HFFc6 (cell line): ENCODE measurements around the gene DAZAP1. TPM values are rescaled to one million over a fixed set of nuclear protein-coding genes. Genes with fewer than 3 reads are reported as not detected.

ENCODE experiments used
- DNase-seq: peaks from one replicate; pipeline ENCODE4 v3.0.0-alpha.2; 2018
- H3K27ac Mint-ChIP-seq: 2 replicates; pipeline ENCODE4 v1.8.0; 2020; ENCODE audit warnings: mild to moderate bottlenecking, mixed read lengths
- H3K27me3 Mint-ChIP-seq: 2 replicates; pipeline ENCODE4 v1.8.0; 2021; ENCODE audit warnings: mild to moderate bottlenecking, moderate library complexity, mixed read lengths; ENCODE audit not compliant: insufficient read depth
- H3K36me3 Mint-ChIP-seq: 2 replicates; pipeline ENCODE4 v1.8.0; 2021; ENCODE audit warnings: low read depth, mixed read lengths
- H3K4me1 Mint-ChIP-seq: 2 replicates; pipeline ENCODE4 v1.8.0; 2020; ENCODE audit warnings: low read depth, mixed read lengths
- H3K4me3 Mint-ChIP-seq: 2 replicates; pipeline ENCODE4 v1.8.0; 2020; ENCODE audit warnings: mild to moderate bottlenecking, moderate library complexity, mixed read lengths
- H3K9me3 Mint-ChIP-seq: 2 replicates; pipeline ENCODE4 v1.8.0; 2020; ENCODE audit warnings: mild to moderate bottlenecking, mixed read lengths
- CTCF ChIP-seq: fragments of 200-600 bp; sonication (generic); IDR thresholded peaks from 2 replicates; pipeline ENCODE4 v1.5.0; 2021; ENCODE audit warnings: antibody characterized with exemption, mild to moderate bottlenecking
- total RNA-seq, 6 experiments: library from RNA; stranded (reverse); fragmentation: NEBNext Ultra II Directional; extraction: Animal tissue kit (Norgen Biotek cat#: 25700); gene quantifications; 2 replicates in 1 of 6; 3 replicates in 5 of 6; pipeline ENCODE4 v1.2.3, GENCODE V29; 2021

Gene DAZAP1
- total RNA-seq, 6 experiments from 2014 or later: 87.2 to 109 (median 103) TPM

- TF ChIP-seq CTCF: no peak
- Mint-ChIP-seq H3K9me3 (no peaks in the 10 kb centered on the region), H3K27ac (no peak overlapping the region), H3K27me3 (no peaks in the 10 kb centered on the region), H3K4me3 (no peak overlapping the region), H3K4me1 (peaks cover 5% of the 10 kb centered on the region), H3K36me3 (peaks cover 22% of the 10 kb centered on the region)
- no peak for DNase-seq
Observed at GRCh38 chr19:1366899-1367870, 40.2 kb upstream of the DAZAP1 start.

GRCh38 chr19:1369214-1369805, 38.1 kb upstream of the DAZAP1 start:
- H3K4me3 Mint-ChIP-seq: no peak overlapping the region
- no peaks in the 10 kb centered on the region; the same call in 1 of the 2 replicates for H3K4me1 Mint-ChIP-seq
- H3K9me3 Mint-ChIP-seq: no peaks in the 10 kb centered on the region
- no peaks in the 10 kb centered on the region for H3K27me3 Mint-ChIP-seq
- peaks cover 22% of the 10 kb centered on the region for H3K36me3 Mint-ChIP-seq
- TF ChIP-seq CTCF: no peak
- H3K27ac Mint-ChIP-seq: no peak overlapping the region
- DNase-seq: no peak

- DNase-seq: no peak
- Mint-ChIP-seq H3K36me3 (peaks cover 14% of the 10 kb centered on the region; the same call in 1 of the 2 replicates), H3K9me3 (no peaks in the 10 kb centered on the region), H3K27me3 (no peaks in the 10 kb centered on the region), H3K4me3 (no peak overlapping the region), H3K27ac (no peak overlapping the region), H3K4me1 (no peaks in the 10 kb centered on the region)
- TF ChIP-seq CTCF: no peak
Observed at GRCh38 chr19:1370579-1371361, 36.6 kb upstream of the DAZAP1 start.

- Mint-ChIP-seq H3K9me3 (no peaks in the 10 kb centered on the region), H3K27ac (no peak overlapping the region; the same call in 1 of the 2 replicates), H3K36me3 (peaks cover 17% of the 10 kb centered on the region; the same call in 1 of the 2 replicates)
Observed at GRCh38 chr19:1373042-1373533, 34.3 kb upstream of the DAZAP1 start.

More at GRCh38 chr19:1373042-1373533, 34.3 kb upstream of the DAZAP1 start:
- H3K4me3 Mint-ChIP-seq: no peak overlapping the region
- H3K27me3 Mint-ChIP-seq: peaks cover 3% of the 10 kb centered on the region; the same call in 1 of the 2 replicates
- H3K4me1 Mint-ChIP-seq: no peaks in the 10 kb centered on the region
- TF ChIP-seq CTCF: no peak
- no peak for DNase-seq
